Measurements from ENCODE around the gene LAMB4.

- no peak for TF ChIP-seq POLR2A (IDR thresholded peaks at IDR 0.05)
- no peak for TF ChIP-seq CTCF (IDR thresholded peaks at IDR 0.05)
- no peak for TF ChIP-seq EP300 (IDR thresholded peaks at IDR 0.05)
- no peak for TF ChIP-seq POLR2AphosphoS5 (IDR thresholded peaks at IDR 0.05)
These were observed 111.5 kb downstream of the LAMB4 start for GRCh38 chr7:108018668-108019067.
